ENCODE results near the gene PKDREJ. TPM values are rescaled to one million over a fixed set of nuclear protein-coding genes. Genes with fewer than 3 reads are reported as not detected.

PKDREJ gene
- total RNA-seq, 2 experiments from 2014 or later = not detected

DNA sequence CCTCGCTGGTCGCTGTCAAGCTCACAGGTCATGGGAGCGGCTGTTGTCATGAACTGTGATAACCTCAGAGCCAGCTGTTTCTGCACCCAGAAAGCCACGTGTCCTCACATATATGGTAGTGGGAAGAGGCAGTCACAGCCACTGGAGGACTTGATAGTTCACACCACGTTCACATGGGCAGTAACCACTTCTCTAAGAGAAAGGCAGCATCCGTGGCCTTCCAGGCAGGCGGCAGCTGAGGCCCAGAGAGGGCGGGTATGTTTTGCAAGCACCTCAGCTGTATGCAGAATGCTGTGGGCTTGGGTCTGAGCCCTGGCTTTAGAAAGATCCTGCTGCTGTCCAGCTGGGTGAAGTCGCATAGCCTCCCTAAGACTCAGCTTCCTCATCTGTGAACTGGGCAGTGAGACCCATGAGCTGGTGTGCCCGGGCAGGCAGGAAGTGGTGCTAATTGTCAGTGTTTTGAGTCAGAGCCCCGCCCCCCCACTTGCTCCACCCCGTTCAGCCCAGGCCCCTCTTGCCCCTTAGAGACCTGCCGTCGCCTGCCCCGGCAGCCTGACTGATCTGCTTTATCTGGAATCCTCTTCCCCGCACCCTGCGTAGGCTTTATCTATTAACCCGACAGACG lies 18.0 kb upstream of the PKDREJ start:
- no peaks in the 10 kb centered on the region for H3K79me2 ChIP-seq (ENCODE audit: insufficient read depth, low read depth, low read length)
- ChIA-PET CTCF (ENCODE audit: unreplicated experiment) (no interaction called here), POLR2A (interaction anchor here (0.5 to 0.6 kb wide), 2 partner anchors 69 to 81 kb away, joined by 3 to 4 read pairs; no protein-coding TSS in a partner anchor)
- TF ChIP-seq, protein P1, sequence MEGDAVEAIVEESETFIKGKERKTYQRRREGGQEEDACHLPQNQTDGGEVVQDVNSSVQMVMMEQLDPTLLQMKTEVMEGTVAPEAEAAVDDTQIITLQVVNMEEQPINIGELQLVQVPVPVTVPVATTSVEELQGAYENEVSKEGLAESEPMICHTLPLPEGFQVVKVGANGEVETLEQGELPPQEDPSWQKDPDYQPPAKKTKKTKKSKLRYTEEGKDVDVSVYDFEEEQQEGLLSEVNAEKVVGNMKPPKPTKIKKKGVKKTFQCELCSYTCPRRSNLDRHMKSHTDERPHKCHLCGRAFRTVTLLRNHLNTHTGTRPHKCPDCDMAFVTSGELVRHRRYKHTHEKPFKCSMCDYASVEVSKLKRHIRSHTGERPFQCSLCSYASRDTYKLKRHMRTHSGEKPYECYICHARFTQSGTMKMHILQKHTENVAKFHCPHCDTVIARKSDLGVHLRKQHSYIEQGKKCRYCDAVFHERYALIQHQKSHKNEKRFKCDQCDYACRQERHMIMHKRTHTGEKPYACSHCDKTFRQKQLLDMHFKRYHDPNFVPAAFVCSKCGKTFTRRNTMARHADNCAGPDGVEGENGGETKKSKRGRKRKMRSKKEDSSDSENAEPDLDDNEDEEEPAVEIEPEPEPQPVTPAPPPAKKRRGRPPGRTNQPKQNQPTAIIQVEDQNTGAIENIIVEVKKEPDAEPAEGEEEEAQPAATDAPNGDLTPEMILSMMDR (conservative IDR thresholded peaks at IDR 0.05; ENCODE audit: low read length) = no peak
- TF ChIP-seq EZH2phosphoT487 (IDR thresholded peaks at IDR 0.05; ENCODE audit: borderline replicate concordance, low read depth, low read length) = no peak
- H3K36me3 ChIP-seq (ENCODE audit: insufficient read depth, low read length) = no peaks in the 10 kb centered on the region
- intact Hi-C loops (cut with micrococcal nuclease; ENCODE audit: unreplicated experiment) = no loop called here
- no peak overlapping the region for H3K4me3 ChIP-seq (ENCODE audit: low read depth, low read length, poor library complexity, severe bottlenecking)
- H4K20me1 ChIP-seq (ENCODE audit: insufficient read depth, low read length) = no peaks in the 10 kb centered on the region
- no peaks in the 10 kb centered on the region for H3K9me3 ChIP-seq (ENCODE audit: low read length)
- no peak overlapping the region; the same call in 1 of the 2 replicates for H3K4me2 ChIP-seq (ENCODE audit: low read length)
- H2AFZ ChIP-seq (ENCODE audit: low read length) = peak overlapping the region; percentile 67; the same call in 1 of the 2 replicates
- no TSS peak for BruUV-seq (replicated peaks)
- H3K9me2 ChIP-seq (ENCODE audit: insufficient read depth, low read length) = no peaks in the 10 kb centered on the region
- DNase-seq (ENCODE audit: low spot score) = peak; percentile 33
- H3K4me1 ChIP-seq (ENCODE audit: insufficient read depth, low read length, poor library complexity, severe bottlenecking) = peaks cover 8% of the 10 kb centered on the region
- H3K27ac ChIP-seq (ENCODE audit: low read depth, low read length, poor library complexity, severe bottlenecking) = no peak overlapping the region

DNA sequence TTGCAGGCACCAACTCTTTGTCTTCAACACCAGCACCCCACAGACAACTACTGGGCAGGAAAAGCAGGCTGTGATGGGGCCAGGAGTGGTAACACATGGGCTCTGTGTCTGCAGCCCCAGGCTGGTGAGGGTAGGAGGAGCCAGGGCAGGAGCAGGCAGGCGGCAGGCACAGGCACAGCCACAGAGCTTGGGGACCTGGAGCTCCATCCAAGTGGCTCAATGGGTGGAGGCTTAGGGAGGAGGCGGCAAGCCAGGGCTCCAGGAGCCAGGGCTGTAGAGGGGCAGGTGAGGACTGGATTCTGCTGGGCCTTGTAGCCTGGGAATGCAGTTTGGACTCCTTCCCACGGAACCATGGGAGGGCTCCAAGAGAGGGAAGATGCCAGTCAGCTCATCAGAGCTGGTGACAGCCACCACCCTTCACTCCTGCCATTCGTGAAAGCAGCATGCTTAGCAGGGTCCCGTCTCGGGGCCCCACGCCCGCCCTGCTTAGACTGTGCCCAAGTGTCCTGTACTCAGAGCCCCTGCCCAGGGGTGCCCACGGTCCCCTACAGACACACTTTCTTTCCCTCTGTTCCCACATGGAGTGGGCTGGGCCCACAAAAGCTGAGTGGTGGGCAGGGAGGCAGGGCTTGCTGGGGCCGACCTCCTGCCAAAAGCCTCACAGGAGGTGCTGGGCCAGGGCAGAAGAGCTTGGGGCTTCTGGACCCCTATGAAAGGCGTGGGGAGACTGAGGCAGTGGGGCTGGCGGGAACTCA lies 17.1 kb upstream of the PKDREJ start:
- no peak for DNase-seq (ENCODE audit: low spot score)
- no TSS peak for BruUV-seq (replicated peaks)
- no peak overlapping the region for H2AFZ ChIP-seq (ENCODE audit: low read length)
- H3K27ac ChIP-seq (ENCODE audit: low read depth, low read length, poor library complexity, severe bottlenecking) = no peak overlapping the region
- peaks cover 8% of the 10 kb centered on the region for H3K4me1 ChIP-seq (ENCODE audit: insufficient read depth, low read length, poor library complexity, severe bottlenecking)
- intact Hi-C loops (cut with micrococcal nuclease; ENCODE audit: unreplicated experiment) = no loop called here
- H3K9me2 ChIP-seq (ENCODE audit: insufficient read depth, low read length) = no peaks in the 10 kb centered on the region
- no peak overlapping the region for H3K4me3 ChIP-seq (ENCODE audit: low read depth, low read length, poor library complexity, severe bottlenecking)
- ChIA-PET POLR2A (interaction anchor here (0.5 kb wide), 1 partner anchor 68 kb away, joined by 3 read pairs; no protein-coding TSS in a partner anchor), CTCF (ENCODE audit: unreplicated experiment) (interaction anchor here (0.6 kb wide), 1 partner anchor 38 kb away, joined by 4 read pairs; no protein-coding TSS in a partner anchor)
- H3K36me3 ChIP-seq (ENCODE audit: insufficient read depth, low read length) = no peaks in the 10 kb centered on the region; the same call in 1 of the 2 replicates
- peaks cover 4% of the 10 kb centered on the region; the same call in 1 of the 2 replicates for H3K9me3 ChIP-seq (ENCODE audit: low read length)
- no peaks in the 10 kb centered on the region for H4K20me1 ChIP-seq (ENCODE audit: insufficient read depth, low read length)
- H3K79me2 ChIP-seq (ENCODE audit: insufficient read depth, low read depth, low read length) = no peaks in the 10 kb centered on the region
- TF ChIP-seq EZH2phosphoT487 (IDR thresholded peaks at IDR 0.05; ENCODE audit: borderline replicate concordance, low read depth, low read length) = no peak
- TF ChIP-seq, protein P1 (conservative IDR thresholded peaks at IDR 0.05; ENCODE audit: low read length) = no peak
- H3K4me2 ChIP-seq (ENCODE audit: low read length) = no peak overlapping the region
